ENCODE results near the gene AIF1L.

The AIF1L gene

DNA sequence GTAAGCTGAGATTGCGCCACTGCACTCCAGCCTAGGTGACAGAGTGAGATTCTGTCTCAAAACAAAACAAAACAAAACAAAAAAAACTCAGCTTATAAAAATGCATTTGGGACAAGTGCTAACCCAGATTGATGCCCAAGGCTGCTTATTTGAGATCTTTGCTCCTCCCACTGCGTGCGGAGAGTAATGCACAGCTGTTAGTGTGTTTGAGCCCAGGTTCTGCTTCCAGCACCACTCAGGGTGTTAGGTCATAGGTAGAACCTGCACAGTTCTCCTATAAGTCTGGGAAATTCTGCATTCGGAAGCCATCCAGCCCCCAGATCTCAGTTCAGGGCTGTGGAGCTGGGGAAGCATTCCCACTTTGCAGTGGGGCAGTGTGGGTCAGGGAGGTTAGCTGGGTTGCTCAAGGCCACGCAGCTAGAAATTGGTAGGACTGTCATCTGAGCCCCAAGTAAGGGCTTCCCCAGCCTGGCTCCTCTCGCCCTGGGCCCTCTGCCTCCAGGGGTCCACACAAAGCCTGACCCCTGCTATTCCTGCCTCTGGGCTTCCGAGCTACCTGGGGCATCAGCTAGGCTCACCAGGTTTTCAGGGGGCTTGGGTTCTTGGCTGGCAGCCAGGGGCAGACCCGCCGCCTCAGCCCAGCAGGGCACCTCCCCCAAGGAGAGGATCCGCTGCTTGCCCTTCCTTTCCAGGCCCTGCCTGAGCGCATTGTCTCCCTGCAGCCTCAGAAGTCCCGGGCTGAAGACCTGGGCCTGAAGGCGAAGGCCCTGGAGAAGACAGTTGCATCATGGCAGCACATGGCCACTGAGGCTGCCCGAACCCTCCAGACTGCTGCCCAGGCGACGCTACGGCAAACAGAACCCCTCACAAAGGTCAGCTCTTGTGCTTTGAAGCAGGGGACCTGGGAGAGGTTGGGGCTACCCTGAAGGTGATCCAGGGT, 17.6 kb upstream of the AIF1L start:
- DNase-seq, result no peak

DNA sequence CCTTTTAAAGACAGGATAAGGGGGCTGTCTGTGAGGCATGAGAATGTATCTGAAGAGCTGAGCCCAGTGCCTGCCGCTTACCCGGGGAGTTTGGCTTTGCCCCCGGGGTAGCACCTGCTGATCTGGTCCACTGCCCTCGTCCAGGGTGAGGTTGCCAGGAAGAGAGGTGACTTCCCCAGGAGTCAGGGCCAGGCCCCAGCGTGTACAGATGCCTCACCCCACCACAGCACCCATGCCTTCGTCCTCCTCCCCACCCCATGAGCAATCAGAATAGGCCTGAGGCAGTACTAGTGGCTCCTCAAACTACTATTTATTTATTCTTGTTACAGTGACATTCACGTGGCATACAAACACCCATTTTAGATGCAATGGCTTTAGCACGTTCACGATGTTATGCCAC, 15.7 kb upstream of the AIF1L start:
- no peak for DNase-seq

DNA sequence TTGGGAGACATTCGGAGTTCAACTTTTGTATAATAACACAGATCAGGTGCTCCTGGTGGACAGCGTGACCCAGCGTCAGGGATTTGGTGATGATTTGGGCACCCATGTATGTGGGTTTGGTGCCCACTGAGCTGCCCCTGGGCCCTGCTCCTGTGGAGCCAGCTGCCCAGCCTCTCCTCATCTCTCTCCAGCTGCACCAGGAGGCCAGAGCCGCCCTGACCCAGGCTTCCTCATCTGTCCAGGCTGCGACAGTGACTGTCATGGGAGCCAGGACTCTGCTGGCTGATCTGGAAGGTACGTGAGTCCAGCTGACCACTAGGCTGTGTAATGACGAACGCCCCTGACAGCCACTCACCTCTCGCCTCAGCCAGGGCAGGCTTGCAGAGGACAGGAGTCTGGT, 14.5 kb upstream of the AIF1L start:
- DNase-seq, result no peak

DNA sequence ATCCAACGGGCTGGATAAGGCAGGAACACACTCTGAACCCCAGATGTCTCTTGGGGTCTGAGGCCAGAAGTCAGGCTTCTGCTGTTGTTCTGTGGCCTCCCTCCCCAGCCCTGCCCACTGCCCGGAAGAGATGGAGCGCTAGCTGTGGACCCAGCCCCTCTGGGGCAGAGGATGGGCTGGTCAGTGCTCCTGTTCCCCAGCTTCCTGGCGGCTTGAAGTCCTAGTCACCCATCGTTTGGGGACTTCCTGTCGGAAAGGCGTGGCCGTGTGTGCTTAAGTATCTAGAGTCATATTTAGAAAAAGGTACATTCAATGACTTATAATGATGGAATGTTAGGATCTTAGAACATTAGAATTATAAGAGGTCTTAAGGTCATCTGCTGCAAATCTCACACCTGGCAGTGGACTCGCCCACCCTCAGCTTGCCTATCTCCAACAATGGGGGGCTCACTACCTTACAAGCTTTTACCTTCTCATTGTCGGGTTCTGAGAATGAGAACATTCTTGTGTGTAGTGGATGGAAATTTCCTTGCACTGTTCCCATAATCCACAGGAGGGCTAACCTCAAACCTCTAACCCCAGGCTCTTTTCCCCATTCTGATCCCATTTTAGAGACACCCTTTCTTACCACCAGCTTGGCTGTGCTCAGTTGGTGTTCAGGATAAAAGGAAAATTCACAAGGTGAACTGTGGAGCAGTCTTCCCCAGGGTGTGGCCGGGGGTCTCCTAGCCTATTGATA, 13.4 kb upstream of the AIF1L start:
- DNase-seq, result no peak

DNA sequence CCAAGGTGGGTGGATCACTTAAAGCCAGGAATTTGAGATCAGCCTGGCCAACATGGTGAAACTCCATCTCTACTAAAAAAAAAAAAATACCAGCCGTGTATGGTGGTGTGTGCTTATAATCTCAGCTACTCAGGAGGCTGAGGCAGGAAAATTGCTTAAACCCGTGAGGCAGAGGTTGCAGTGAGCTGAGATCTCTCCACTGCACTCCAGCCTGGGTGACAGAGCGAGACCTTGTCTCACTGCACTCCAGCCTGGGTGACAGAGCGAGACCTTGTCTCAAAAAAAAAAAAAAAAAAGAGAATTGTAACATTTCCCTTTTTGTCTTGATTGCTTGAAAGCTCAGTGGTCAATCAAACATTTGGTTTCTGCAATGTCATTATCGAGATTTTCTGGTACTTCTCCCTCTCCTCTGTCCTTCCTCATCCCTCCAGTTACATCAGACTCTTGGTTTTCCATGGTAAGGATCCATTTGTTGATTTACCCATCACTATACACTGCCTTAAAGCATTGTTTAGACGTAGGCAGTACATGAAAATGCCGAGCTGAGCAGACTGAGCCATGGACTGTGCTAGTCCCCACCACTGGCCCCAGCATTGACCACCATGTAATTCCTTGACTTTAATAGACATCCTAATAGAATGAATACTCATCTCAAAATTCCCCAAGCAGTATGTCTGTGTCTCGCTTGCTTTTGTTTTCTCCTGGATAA, 11.5 kb upstream of the AIF1L start:
- no peak for DNase-seq

DNA sequence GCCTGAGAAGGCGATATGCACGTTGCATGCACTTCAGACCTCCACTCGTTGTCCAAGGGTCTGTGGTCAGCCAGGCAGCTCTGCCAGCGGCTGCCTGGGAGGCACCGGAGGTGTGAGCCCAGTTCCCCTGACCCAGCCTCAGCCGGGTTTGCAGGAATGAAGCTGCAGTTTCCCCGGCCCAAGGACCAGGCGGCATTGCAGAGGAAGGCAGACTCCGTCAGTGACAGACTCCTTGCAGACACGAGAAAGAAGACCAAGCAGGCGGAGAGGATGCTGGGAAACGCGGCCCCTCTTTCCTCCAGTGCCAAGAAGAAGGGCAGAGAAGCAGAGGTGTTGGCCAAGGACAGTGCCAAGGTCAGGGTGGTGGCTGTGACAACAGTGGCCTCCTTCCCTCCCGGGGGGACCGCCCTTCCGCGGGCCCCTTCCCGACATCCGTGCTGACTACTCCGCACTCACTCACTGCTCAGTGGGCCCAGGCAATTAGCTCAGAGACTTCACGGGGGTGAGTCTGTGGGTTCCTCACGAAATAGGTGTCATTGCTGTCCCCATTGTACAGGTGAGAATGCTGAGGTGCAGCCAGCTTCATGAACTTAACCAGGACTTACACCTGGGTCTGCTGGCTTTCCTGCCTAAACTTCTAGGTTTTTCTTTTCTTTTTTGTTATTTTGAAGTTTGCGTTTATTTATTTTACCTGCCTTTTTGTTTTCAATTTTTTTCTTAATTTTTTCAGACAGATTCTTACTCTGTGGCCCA, 10.8 kb upstream of the AIF1L start:
- no peak for DNase-seq

DNA sequence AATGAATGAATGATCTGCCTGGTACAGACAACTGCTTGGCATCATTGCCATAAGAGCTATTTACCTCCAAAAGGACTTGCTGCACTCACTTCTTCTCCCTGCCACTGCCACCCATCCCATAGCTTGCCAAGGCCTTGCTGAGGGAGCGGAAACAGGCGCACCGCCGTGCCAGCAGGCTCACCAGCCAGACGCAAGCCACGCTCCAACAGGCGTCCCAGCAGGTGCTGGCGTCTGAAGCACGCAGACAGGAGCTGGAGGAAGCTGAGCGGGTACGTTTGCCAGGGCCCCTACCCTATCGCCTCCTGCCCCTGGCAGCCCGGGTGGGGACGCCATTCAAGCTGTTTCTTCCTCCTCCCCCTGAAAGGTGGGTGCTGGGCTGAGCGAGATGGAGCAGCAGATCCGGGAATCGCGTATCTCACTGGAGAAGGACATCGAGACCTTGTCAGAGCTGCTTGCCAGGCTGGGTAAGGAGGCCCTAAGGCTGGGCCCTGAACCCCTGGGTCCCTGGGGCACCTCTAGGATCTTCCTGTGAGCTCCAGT, 8.9 kb upstream of the AIF1L start:
- DNase-seq, result no peak

DNA sequence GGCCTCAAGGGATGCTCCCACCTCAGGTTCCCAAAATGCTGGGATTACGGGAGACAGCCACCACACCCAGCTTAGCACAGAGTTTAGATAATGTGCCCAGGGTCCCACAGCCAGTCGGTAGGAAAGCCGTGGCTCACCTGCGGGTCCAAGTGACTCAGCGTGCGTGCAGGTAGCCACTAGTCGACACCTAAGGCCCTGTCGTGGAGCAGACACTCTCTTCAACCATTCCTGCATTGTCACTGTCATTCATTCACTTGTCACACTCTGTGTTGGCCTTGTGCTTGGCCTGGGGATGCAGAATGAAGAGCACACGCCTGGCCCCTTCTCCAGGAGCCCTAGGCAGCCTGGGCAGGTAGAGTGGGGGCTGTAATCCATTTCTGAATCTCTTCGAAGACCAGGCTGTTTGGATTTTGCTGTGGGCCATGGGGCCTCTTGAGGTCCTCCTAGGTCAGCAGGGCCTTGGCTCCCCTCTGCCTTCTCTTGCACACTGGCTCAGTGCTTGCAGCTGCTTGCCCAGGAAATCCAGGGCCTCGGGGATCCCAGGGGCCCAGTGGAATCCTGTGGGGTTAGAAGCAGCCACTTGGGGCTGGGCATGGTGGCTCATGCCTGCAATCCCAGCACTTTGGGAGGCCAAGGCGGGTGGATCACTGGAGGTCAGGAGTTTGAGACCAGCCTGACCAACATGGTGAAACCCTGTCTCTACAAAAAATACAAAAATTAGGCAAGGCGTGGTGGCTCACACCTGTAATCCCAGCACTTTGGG, 6.1 kb upstream of the AIF1L start:
- DNase-seq, result no peak

DNA sequence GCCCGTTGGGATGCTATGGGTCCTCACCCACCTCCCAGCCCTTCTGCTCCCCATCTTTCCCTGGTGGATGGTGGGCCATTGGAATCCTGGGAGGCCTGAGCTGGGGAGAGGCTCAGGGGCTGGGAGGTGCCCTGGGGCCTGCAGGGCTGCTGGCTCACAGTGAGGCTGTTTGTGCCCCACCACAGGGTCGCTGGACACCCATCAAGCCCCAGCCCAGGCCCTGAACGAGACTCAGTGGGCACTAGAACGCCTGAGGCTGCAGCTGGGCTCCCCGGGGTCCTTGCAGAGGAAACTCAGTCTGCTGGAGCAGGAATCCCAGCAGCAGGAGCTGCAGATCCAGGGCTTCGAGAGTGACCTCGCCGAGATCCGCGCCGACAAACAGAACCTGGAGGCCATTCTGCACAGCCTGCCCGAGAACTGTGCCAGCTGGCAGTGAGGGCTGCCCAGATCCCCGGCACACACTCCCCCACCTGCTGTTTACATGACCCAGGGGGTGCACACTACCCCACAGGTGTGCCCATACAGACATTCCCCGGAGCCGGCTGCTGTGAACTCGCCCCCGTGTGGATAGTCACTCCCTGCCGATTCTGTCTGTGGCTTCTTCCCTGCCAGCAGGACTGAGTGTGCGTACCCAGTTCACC, 4.9 kb upstream of the AIF1L start:
- no peak for DNase-seq

DNA sequence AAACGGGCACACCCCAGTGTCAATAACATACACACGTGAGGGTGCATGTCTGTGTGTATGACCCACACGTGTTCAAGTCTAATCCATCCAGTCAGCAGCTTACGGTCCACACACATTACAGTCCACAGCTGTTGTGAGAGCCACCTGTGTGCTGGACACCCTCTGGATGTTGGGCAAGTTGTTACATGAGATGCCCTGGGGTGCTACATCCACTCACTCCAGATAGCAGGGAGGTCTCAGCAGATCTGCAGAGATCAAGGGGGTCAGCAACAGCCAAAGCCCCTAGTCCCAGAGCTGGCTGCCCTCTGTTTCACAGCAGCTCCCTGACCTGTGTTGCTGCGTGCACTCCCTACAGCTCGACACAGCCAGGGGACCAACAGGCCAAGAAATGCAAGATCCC, 4.3 kb upstream of the AIF1L start:
- no peak for DNase-seq

DNA sequence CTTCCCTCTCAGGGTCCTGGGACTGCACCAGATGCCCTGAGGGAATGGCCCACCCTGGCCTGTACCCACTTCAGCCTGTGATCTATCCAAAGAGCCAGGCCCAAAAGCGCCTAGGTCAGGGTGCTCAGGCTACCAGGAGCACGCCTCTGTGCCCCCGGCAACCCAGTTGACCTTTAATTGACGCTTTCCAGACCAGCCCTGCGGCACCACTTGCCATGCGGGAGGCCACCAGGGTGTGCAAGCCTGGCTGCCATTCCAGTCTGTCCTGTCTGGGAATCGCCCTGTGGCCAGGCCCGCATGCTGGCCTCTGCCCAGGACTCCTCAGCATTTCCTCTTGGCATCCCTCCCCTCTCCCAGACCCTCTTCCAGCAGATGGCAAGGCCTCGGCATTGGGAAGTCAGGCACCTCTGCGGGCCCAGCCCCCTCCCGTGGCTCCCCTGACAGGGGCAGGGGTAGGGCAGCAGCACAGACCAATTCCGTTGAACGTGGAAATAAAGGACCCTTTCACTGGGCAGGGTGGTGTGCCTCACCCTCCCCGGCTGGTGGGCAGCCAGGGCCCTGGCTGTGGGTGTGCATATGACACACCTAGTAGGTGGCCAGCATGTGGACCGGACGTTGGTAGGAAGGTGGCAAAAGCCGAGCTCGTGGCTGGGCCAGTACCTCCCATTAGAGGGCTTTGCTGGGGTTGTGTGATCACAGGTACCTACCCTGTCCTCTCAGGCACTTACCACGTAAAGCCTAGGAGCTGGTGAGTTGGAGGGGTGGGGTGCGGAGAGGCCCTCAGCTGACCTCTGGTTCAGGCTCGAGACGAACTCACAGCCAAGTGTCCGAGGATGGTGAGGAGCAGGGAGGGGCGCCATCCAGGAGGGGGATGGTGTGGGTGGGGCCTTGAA, 3.5 kb upstream of the AIF1L start:
- no peak for DNase-seq

DNA sequence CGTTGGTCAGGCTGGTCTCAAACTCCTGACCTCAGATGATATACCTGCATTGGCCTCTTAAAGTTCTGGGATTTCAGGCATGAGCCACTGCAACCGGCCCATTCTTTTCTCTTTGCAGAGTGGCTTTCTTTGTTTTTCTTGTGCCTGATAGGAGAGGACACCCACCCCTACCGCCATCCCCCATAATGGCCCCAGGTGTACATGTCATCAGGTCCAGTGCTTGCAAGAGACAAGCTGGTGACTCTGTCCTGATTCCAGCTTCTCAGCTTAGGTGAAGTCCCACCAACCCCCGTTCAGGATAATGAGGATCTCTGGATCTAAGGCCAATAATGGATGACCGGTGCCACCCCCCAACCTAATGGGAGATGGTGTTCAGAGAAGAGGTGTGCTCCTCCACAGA, 2.3 kb upstream of the AIF1L start:
- no peak for DNase-seq

DNA sequence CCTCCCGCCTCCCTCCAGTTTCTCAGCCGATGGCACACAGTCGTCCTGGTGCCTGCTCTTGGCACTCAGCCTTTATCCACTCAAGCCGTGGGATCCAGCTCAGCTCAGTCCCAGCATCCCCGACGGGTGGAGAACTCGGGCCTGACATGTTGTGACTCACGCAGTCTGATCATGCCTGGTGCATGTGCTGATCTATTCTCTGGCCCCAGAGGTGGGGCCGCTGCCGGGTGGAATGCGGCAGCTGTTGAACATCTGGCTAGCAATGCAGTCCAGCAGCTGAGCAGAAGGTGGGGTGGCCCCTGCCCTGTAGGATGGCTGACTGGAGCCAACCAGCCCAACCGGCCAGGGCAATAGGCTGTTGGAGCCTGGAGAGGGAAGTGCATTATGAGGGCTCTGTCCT, 1.7 kb upstream of the AIF1L start:
- no peak for DNase-seq

DNA sequence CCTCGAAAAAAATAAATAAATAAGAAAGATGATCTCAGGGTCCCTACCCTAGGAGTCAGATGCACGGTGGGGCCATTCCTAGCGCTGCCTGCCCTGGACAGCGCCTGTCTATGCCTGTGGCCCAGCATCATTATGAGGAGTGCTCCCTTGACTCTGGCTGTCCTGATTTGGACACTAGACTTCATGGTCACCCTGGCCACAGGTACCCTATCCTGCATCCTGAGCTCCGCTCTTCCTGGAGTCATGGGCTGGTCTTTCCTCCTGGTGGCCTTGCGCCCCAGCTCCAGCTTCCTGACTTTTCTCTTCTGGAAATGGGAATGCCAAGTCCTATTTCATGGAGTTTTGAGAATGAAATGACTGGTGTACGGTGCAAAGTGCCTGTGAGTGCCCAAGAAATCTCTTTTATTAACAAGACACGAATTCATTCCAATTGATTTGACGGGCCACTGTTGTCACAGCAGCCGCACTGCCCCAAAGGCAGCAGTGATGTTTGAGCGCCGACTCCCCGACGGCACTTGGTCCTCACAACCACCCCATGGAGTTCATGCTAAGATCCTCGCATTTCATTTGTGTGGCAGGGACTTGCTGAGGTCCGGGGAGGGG, 564 bp upstream of the AIF1L start:
- DNase-seq, result peak; percentile 11 to 16

DNA sequence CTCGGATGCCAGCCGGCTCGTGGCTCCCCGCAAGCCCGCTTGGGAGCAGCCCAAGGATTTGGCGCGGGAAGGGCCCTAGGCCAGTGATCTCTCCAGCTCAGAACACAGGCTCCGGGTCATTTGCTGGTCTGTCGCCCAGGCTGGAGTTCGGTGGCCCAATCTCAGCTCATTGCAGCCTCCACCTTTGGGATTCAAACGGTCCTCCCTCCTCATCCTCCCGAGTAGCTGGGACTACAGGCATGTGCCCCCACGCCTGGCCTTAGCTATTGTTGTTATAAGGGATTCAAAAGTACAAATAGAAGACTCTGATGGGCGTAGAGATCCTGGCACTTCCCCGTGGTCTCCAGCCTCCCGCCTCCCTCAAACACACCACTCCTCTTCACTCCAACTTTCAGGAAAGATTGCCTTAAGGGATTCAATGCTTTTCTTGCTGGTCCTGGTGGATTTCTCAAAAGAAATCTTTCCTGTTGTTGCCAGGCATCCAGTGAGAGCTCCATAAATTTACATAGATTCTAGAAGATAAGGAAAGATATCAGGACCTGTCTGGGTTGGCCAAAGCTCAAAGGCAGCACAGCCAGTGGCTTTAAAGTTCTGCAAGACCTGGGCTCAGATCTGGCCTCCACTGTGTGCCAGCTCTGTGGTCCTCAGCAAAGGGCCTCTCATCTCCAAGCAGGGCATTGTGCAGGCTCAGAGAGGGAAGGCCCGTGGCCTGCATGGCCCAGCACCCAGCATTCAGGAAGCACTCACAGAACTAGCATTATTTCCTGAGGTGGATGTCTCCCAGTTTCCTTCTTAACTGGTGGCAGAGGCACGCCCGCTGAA, 1.0 kb downstream of the AIF1L start:
- peak in 1 of 2 experiments; percentile 7 for DNase-seq

DNA sequence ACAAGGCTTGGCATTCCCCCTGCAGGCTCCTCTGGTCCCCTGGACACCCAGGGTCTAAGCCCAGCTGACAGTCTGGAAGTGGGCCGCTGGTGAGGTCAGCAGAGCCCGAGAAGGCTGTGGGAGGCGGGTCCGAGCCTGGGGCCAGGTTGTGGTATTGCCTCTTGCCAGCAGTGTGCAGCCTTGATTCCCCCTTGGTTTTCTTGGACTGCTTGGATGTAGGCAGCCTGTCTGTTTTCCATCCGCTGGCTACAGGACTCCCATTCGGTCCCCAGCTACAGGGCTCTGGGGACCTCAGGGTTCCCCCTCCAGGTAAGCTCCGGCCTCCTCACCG, 1.6 kb downstream of the AIF1L start:
- no peak for DNase-seq

DNA sequence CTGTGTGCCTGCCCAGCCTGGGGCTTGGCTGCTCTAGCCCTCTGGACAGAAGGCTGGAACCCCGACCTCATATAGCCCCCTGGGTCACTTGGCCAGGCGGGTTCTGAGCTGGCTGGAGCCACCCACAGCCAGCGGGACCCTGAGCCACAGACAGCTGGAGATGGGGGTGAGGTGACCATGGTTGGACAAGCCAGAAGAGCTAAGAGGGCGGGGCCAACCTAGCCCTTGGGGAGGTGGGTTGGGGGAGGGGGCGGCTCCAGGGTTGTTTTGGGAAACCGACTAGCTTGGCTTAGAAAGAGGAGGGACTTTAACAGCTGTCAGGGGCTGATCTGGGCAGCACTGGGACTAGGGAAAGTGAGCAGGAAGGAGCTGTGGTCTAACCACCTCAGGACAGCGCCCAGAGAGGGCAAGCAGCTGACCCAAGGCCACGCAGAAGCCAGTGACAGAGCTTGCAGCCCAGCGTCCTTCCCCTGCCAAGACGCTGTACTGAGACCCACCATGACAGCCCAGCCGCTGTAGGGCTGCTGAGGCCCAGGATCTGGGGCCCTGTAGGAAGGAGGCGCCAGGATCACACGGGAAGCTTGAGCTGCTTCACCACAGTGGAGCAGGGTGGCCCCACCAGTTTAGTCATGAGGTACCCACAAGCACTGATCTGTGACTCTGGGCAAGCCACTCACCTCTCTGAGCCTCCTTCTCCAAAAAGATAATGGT, 2.2 kb downstream of the AIF1L start:
- no peak for DNase-seq

DNA sequence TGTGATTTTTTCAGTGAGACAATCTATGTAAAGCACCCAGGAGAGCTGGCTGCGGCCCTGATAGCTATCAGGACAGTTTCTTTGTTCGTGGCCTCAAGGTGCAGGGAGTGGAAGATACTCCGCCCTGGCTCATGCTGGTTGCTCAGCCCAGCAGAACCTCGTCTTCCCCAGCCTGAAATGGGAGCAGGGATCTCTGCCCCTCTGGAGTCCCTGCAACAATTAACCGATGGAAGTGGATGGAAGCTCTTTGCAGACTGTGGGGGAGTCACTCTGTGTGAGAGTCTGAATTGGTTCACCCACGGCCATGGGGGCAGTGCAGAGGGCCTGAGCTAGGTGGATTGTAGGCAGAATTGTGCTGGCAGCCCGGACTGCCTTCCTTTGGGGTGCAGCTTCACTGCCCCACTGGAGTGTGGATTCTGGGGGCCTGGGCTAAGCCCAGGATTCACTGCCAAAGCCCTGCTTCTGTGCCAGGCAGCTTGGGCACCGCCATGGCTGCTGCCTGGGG, 2.8 kb downstream of the AIF1L start:
- DNase-seq, result no peak

All from NCI-H526 (cell line).